GM12878 (cell line): ENCODE measurements around the gene ZCCHC3. TPM values are rescaled to one million over a fixed set of nuclear protein-coding genes. Genes with fewer than 3 reads are reported as not detected.

Experiments used
- ASH2L ChIP-seq: fragments of 300-600, 200-600 bp; sonication (generic); IDR thresholded peaks from 2 replicates; pipeline ENCODE4 v1.6.1; 2017; ENCODE audit warnings: low read depth, mild to moderate bottlenecking, borderline replicate concordance
- BMI1 ChIP-seq: fragments of 450-650 bp; IDR thresholded peaks from 2 replicates; pipeline ENCODE4 v1.6.1; 2016; ENCODE audit warnings: mild to moderate bottlenecking, moderate library complexity, borderline replicate concordance
- CBX3 ChIP-seq: fragments of 200-600 bp; sonication (generic); IDR thresholded peaks from 2 replicates; pipeline ENCODE4 v1.6.1; 2016; ENCODE audit warnings: low read depth, borderline replicate concordance
- CEBPB ChIP-seq, 2 experiments: fragments of 150-350 bp in 1 of 2; IDR thresholded peaks; 2 replicates each; pipeline ENCODE4 v1.6.1; 2012 to 2014; ENCODE audit warnings: low read depth in 2 of 2, low read length in 2 of 2, borderline replicate concordance in 1 of 2, inconsistent platforms in 1 of 2
- CHD2 ChIP-seq: IDR thresholded peaks from 2 replicates; pipeline ENCODE4 v1.6.1; 2011; ENCODE audit warnings: low read depth, low read length, improper control_type of control experiment, borderline replicate concordance
- CHD4 ChIP-seq: fragments of 200-600 bp; sonication (generic); IDR thresholded peaks from 2 replicates; pipeline ENCODE4 v1.6.1; 2016; ENCODE audit warnings: mild to moderate bottlenecking
- EP300 ChIP-seq, 2 experiments: fragments of 150-350 bp in 1 of 2; IDR thresholded peaks; 2 replicates each; pipeline ENCODE4 v1.6.1; 2011 to 2012; ENCODE audit warnings: low read depth in 2 of 2, low read length in 2 of 2, borderline replicate concordance in 1 of 2, improper control_type of control experiment in 1 of 2, inconsistent platforms in 1 of 2; ENCODE audit not compliant: control insufficient read depth in 1 of 2
- ETV6 ChIP-seq, 2 experiments: fragments of 450-650 bp in 1 of 2; IDR thresholded peaks in 1 of 2; conservative IDR thresholded peaks in 1 of 2; 2 replicates each; pipeline ENCODE4 v1.6.1; 2014; ENCODE audit warnings: antibody characterized with exemption in 1 of 2, borderline replicate concordance in 1 of 2, low read depth in 1 of 2, mild to moderate bottlenecking in 1 of 2, moderate library complexity in 1 of 2
- FOS ChIP-seq: IDR thresholded peaks from 3 replicates; pipeline ENCODE4 v1.6.1; 2011; ENCODE audit warnings: borderline replicate concordance; ENCODE audit not compliant: insufficient read length; ENCODE audit errors: extremely low read depth
- HCFC1 ChIP-seq: fragments of 150-350 bp; IDR thresholded peaks from 2 replicates; pipeline ENCODE4 v1.6.1; 2014; ENCODE audit warnings: low read length
- IKZF2 ChIP-seq, 2 experiments: fragments of 450-650 bp; IDR thresholded peaks; 2 replicates each; pipeline ENCODE4 v1.6.1; 2017; ENCODE audit warnings: mild to moderate bottlenecking in 2 of 2, moderate library complexity in 2 of 2
- JUNB ChIP-seq: IDR thresholded peaks from 2 replicates; pipeline ENCODE4 v1.6.1; 2016; ENCODE audit warnings: antibody characterized with exemption, mild to moderate bottlenecking
- MYC ChIP-seq: IDR thresholded peaks from 2 replicates; pipeline ENCODE4 v1.6.1; 2011; ENCODE audit warnings: mild to moderate bottlenecking, low read length, moderate library complexity, inconsistent platforms; ENCODE audit not compliant: insufficient read depth, insufficient replicate concordance, insufficient read length, severe bottlenecking
- POU2F2 ChIP-seq: IDR thresholded peaks from 3 replicates; pipeline ENCODE4 v1.6.1; 2011; ENCODE audit warnings: low read depth, mild to moderate bottlenecking, low read length, borderline replicate concordance
- RAD21 ChIP-seq: IDR thresholded peaks from 2 replicates; pipeline ENCODE4 v1.6.1; 2011; ENCODE audit warnings: mild to moderate bottlenecking, low read depth, low read length, moderate library complexity; ENCODE audit not compliant: insufficient read depth
- RAD51 ChIP-seq: fragments of 450-650 bp; IDR thresholded peaks from 2 replicates; pipeline ENCODE4 v1.6.1; 2016; ENCODE audit warnings: moderate library complexity, mild to moderate bottlenecking, inconsistent platforms
- RELA ChIP-seq: fragments of 450-650 bp; IDR thresholded peaks from 2 replicates; pipeline ENCODE4 v1.8.0; 2014; ENCODE audit warnings: borderline replicate concordance; ENCODE audit not compliant: partially characterized antibody
- RUNX3 ChIP-seq: IDR thresholded peaks from 2 replicates; pipeline ENCODE4 v1.6.1; 2012; ENCODE audit warnings: low read length, inconsistent platforms
- SPI1 ChIP-seq: IDR thresholded peaks from 2 replicates; pipeline ENCODE4 v1.6.1; 2011; ENCODE audit warnings: low read depth, mild to moderate bottlenecking, low read length, moderate library complexity, borderline replicate concordance; ENCODE audit not compliant: insufficient read depth
- STAT3 ChIP-seq: IDR thresholded peaks from 2 replicates; pipeline ENCODE4 v1.6.1; 2011; ENCODE audit warnings: low read depth, low read length, improper control_type of control experiment
- SUZ12 ChIP-seq: fragments of 200-600 bp; sonication (generic); IDR thresholded peaks from one replicate; pipeline ENCODE4 v1.6.1; 2018; ENCODE audit warnings: antibody characterized with exemption, mild to moderate bottlenecking; ENCODE audit not compliant: unreplicated experiment
- TCF3 ChIP-seq: IDR thresholded peaks from 2 replicates; pipeline ENCODE4 v1.6.1; 2012; ENCODE audit warnings: low read depth, mild to moderate bottlenecking, low read length, borderline replicate concordance; ENCODE audit not compliant: insufficient read depth
- WRNIP1 ChIP-seq: IDR thresholded peaks from 2 replicates; pipeline ENCODE4 v1.6.1; 2011; ENCODE audit warnings: low read depth, low read length, improper control_type of control experiment, borderline replicate concordance
- ZNF207 ChIP-seq: fragments of 450-650 bp; IDR thresholded peaks from 2 replicates; pipeline ENCODE4 v1.6.1; 2014; ENCODE audit warnings: antibody characterized with exemption, mild to moderate bottlenecking, borderline replicate concordance
- ZNF217 ChIP-seq: fragments of 450-650 bp; IDR thresholded peaks from 2 replicates; pipeline ENCODE4 v1.6.1; 2017; ENCODE audit warnings: antibody characterized with exemption, mild to moderate bottlenecking
- polyA plus RNA-seq, 11 experiments: library from polyadenylated mRNA; depleted of rRNA in 4 of 11; unstranded in 6 of 11; stranded (reverse) in 5 of 11; fragments of >200 nt; fragmentation: Nextera tagmentation in 4 of 11; fragmentation: Illumina TruSeq in 1 of 11; extraction: Ambion mirVana in 4 of 11; extraction: Trizol in 1 of 11; gene quantifications; 1 replicate in 1 of 11; 2 replicates in 10 of 11; pipeline versions ENCODE4 v1.2.1 to v1.2.3, GENCODE V29; 2011 to 2016; ENCODE audit warnings: inconsistent platforms in 2 of 11, missing spikeins in 2 of 11, low read depth in 1 of 11
- total RNA-seq, 4 experiments: library from RNA; depleted of rRNA in 3 of 4; stranded (reverse); fragments of >200 nt in 3 of 4; fragmentation: Illumina TruSeq in 1 of 4; extraction: Trizol in 1 of 4; gene quantifications; 2 replicates each; pipeline versions ENCODE4 v1.2.1 to v1.2.3, GENCODE V29; 2013 to 2021
- TF ChIP-seq, protein P1 (sequence below): IDR thresholded peaks from 2 replicates; pipeline ENCODE4 v1.6.1; 2012; ENCODE audit warnings: low read length, inconsistent platforms

The ZCCHC3 gene
- total and polyA plus RNA-seq, 10 of the 15 experiments (the other 5 are each of a cell fraction or from before 2014, with no cell fraction given): 5.3 to 36.1 (median 17.2) TPM

GRCh38 chr20:266596-267562, 30.5 kb upstream of the ZCCHC3 start (continued):
- TF ChIP-seq RELA (no peak), STAT3 (no peak), SPI1 (no peak), ZNF217 (no peak), RUNX3 (no peak), BMI1 (no peak), TCF3 (no peak), WRNIP1 (0 out of 2 replicates have a peak, but pooled peaks have one; percentile 50), MYC (no peak), ASH2L (no peak), POU2F2 (no peak; the same call in 2 of the 3 replicates), HCFC1 (no peak; the same call in 1 of the 2 replicates), CBX3 (no peak), SUZ12 (no peak), CHD2 (no peak), RAD51 (no peak), IKZF2 (IDR thresholded peaks at IDR 0.05) (no peak), ETV6 (conservative IDR thresholded peaks at IDR 0.05 in 1 of 2, IDR thresholded peaks at IDR 0.05 in 1 of 2; ENCODE audit: borderline replicate concordance in 1 of 2, low read depth in 1 of 2) (no peak), ZNF207 (no peak), CEBPB (IDR thresholded peaks at IDR 0.05; ENCODE audit: borderline replicate concordance in 1 of 2, low read depth in 2 of 2, low read length in 2 of 2) (no peak), CHD4 (no peak), FOS (no peak), EP300 (IDR thresholded peaks at IDR 0.05; ENCODE audit: borderline replicate concordance in 1 of 2, control insufficient read depth in 1 of 2, low read depth in 2 of 2, low read length in 2 of 2) (no peak), RAD21 (peak; percentile 82), JUNB (no peak)
- TF ChIP-seq, protein P1, sequence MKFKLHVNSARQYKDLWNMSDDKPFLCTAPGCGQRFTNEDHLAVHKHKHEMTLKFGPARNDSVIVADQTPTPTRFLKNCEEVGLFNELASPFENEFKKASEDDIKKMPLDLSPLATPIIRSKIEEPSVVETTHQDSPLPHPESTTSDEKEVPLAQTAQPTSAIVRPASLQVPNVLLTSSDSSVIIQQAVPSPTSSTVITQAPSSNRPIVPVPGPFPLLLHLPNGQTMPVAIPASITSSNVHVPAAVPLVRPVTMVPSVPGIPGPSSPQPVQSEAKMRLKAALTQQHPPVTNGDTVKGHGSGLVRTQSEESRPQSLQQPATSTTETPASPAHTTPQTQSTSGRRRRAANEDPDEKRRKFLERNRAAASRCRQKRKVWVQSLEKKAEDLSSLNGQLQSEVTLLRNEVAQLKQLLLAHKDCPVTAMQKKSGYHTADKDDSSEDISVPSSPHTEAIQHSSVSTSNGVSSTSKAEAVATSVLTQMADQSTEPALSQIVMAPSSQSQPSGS: no peak
